IPS DF 4.7 (cell line): ENCODE measurements around the gene DHRSX.
"Not testable (repeated sequence)": the region's sequence is repeated elsewhere in the genome, so short reads cannot be mapped to it uniquely, and the experiment has no call there.

Experiments
- DNase-seq: peaks from one replicate; pipeline ENCODE4 v3.0.0-alpha.2; 2013; ENCODE audit warnings: low spot score; ENCODE audit errors: extremely low read depth

The DHRSX gene

GRCh38 chrX:2360731-2361130 lies 140.0 kb downstream of the DHRSX start:
- no peak for DNase-seq

- DNase-seq = not testable (repeated sequence)
Measured at GRCh38 chrX:2359522-2359921, 141.3 kb downstream of the DHRSX start.

DNA sequence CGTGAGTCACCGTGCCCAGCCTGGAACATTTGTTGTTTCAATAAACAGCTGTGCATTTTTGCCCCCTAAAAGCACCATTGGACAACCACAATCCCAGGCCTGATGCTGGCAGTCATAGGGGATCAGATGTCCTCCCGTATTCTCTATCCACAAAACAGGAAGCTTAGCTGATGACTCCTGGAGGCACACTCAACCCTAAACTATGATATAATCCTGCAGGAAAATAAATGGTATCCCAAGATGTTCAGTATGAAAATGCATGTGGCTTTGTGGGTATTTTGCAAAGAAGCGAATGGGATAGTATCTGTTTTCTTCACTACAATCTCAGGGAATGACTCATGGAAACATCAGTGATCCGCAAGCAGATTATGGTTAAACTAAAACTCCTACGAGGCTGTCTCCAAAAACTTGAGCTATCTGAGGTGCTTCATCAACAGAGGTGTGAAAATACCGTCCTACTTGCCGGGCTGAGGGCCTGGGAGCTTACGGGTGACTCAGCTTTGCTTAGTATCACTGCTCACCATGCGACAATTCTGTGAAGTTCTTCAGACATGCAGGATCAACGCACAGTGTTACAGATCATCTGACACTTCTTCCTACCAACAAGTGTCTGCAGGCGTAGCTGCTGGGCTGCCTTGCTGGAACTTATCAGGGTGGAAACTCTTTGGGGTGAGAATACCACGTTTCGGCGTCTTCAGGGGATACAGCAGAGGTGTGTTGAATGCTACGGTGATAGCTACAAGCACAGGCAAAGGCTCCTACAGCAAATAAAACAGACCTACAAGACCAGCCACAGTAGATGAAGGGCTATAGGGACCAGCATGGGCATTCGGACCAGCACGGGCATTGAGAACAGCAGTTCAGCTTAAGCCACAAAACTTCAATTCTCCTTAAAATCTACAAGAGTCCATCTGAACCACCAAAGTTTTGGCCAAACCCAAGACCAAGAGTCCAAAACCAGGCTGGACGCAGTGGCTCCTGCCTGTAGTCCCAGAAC lies 148.5 kb downstream of the DHRSX start:
- no peak for DNase-seq

- DNase-seq = no peak
Measured at GRCh38 chrX:2351321-2351720, 149.5 kb downstream of the DHRSX start.

- DNase-seq = not testable (repeated sequence)
Measured at GRCh38 chrX:2350703-2351102, 150.1 kb downstream of the DHRSX start.

GRCh38 chrX:2350036-2350435 lies 150.7 kb downstream of the DHRSX start:
- DNase-seq = not testable (repeated sequence)

DNA sequence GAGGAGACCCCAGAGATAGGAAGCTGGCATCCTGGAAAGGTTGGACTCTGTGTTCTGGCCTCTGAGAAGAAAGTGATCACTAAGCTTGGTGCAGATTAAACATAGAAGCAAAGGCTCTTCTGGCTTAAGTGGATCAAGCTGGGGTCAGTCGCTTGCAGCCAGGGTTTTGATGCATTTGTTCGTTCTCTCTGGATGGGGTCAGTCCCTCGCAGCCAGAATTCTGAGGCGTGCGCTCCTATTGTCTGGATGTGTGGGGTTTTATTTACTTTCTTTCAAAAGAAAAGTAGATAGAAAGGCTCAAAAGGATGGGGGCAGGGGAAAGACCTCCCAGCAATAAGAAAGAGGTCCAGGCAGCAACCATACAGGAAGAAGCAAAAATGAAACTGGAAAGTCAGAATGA lies 152.6 kb downstream of the DHRSX start:
- no peak for DNase-seq

GRCh38 chrX:2346158-2346557 lies 154.6 kb downstream of the DHRSX start:
- DNase-seq = no peak

DNA sequence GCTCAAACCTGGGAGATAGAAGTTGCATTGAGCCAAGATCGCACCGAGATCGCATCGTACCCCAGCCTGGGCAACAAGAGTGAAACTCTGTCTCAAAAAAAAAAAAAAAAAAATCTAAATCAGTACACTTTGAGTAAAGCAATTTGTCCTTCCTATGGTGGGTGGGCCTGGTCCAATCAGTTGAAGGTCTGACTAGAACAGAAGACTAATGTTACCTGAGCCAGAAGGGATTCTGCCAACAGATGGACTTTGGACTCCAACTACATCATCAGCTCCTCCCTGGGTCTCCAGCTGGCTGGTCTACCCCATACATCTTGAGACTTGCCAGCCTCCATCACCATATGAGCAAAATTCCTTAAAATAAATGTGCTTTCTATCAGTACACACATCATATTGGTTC lies 155.2 kb downstream of the DHRSX start:
- no peak for DNase-seq

- DNase-seq = no peak
Measured at GRCh38 chrX:2343413-2343812, 157.4 kb downstream of the DHRSX start.

DNA sequence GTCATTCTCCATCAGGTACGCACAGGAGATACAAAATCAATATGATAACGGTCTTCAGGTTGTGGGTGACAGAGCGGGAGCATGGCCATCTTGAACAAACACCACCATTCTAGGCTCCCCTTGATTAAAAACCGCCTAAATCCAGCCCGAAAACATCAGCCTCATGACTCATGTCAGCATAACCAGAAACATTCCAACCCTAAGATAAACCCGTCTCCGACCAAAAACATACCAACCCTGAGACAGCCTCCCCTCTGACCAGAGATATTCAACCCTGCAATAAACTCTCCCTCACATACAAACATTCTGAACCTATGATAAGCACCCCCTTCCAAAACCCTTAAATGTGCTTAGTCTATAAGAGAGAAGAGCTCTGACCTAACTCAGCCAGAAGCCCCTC lies 157.9 kb downstream of the DHRSX start:
- no peak for DNase-seq

DNA sequence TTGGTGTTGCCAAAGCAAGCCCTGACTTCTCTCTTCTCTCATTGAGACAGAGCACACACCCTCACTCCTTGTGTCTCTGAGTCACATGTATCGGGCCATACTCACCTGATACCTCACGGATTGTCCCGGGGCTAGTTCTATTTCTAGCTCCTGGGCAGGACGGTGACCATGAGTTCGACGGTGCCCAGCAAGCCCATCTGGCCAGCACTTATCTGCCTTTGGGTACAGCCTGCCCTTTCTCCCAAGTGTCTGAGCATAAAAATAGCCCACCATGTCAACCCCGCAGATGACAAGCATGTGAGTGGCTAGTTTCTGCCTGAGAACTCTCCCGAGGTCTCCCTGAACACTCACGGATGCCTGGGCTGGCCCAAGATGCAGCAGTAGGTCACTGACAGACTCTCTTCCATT lies 158.5 kb downstream of the DHRSX start:
- no peak for DNase-seq

- no peak for DNase-seq
Measured at GRCh38 chrX:2340991-2341390, 159.8 kb downstream of the DHRSX start.

- DNase-seq = no peak
Measured at GRCh38 chrX:2336181-2336580, 164.6 kb downstream of the DHRSX start.

DNA sequence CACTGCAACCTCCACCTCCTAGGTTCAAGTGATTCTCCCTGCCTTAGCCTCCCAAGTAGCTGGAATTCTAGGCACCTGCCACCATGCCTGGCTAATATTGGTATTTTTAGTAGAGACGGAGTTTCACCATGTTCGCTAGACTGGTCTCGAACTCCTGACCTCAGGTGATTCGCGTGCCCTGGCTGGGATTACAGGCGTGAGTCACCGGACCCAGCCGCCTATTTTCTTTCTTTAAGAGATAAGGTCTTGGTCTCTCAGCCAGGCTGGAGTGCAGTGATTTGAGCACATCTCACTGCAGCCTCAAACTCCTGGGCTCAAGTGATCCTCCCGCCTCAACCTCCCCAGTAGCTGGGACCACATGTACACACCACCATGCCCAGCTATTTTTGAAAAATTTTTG lies 166.5 kb downstream of the DHRSX start:
- no peak for DNase-seq

- DNase-seq = no peak
Measured at GRCh38 chrX:2332252-2332651, 168.5 kb downstream of the DHRSX start.

DNA sequence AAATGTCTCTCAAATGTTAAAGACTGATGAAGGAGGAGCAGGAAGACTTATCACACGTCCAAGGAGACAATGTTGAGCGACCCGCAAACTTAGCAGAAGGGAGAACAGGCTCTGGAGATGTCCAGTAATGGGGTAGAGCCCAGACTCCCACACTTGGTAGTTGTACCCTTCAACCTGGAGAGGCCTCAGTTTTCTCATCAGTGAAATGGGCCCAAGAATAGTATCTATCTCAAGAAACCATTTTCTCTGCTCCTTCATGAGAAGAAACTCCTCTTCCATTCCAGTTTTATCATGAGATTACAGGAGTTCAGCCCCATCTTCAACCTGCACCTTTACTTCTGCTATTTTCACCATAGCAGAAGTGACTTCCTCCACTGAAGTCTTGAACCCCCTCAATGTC lies 169.9 kb downstream of the DHRSX start:
- no peak for DNase-seq

GRCh38 chrX:2330487-2330886 lies 170.3 kb downstream of the DHRSX start:
- no peak for DNase-seq

- DNase-seq = no peak
Measured at GRCh38 chrX:2327423-2327822, 173.4 kb downstream of the DHRSX start.

DNA sequence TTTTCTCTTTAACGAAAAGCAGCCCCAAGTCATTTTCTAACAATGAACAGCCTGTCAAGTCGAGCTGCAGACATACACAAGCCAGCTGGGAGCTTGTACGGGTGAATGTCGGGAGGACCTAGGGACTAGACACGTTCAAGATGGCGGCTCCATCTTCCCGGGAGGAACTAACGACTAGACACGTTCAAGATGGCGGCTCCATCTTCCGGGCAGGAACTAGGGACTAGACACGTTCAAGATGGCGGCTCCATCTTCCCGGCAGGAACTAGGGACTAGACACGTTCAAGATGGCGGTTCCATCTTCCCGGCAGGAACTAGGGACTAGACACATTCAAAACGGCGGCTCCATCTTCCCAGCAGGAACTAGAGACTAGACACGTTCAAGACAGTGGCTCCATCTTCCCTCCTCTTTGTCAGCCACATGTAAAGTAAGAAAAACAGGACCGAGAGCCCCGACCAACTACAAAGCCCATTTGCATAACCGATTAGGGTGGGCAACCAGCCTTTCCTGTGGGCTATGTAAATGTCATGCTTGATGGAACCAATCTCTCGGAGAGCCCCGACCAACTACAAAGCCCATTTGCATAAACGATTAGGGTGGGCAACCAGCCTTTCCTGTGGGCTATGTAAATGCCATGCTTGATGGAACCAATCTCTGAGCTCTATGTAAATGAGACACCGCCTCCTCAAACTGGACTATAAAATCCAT lies 175.5 kb downstream of the DHRSX start:
- DNase-seq = no peak

- no peak for DNase-seq
Measured at GRCh38 chrX:2324151-2324550, 176.6 kb downstream of the DHRSX start.

DNA sequence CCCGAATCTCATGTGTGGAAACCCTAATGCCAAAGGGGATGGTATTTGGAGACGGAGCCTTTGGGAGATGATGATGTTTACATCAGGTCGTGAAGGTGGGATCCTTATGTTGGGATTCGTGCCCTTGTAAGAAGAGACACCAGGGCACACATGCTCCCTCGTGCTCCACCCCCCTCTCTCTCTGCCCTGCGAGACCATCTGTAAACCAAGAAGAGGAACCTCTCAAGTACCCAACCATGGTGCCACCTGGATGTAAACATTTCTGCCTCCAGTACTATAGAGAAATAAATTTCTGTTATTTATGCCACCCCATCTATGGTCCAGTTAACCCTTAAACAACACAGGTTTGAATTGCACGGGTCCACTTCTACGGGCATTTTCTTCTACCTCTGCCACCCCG lies 179.4 kb downstream of the DHRSX start:
- DNase-seq = no peak
